IMR-90 (cell line): ENCODE data around the gene FAM20B. TPM values are rescaled to one million over a fixed set of nuclear protein-coding genes. Genes with fewer than 3 reads are reported as not detected.
"Not testable (repeated sequence)": the region's sequence is repeated elsewhere in the genome, so short reads cannot be mapped to it uniquely, and the experiment has no call there.

Experiments
- ATAC-seq: fragments of 200-7000 bp; cut with Tn5 transposase; 2 replicates; pipeline ENCODE4 v1.9.1; 2020; ENCODE audit warnings: low read depth, mild to moderate bottlenecking, moderate library complexity
- BruUV-seq: library from RNA; stranded (reverse); fragments of 400-500 nt; replicated peaks from 2 replicates; lab custom pipeline; 2021; lab: Mats Ljungman, UMichigan
- CTCF ChIA-PET: fragments of 300-600 bp; formaldehyde crosslinking; extraction: SDS; loops from one replicate; lab custom pipeline; 2021; ENCODE audit warnings: antibody characterized with exemption; lab: Yijun Ruan, JAX
- POLR2A ChIA-PET: fragments of 300-600 bp; sonication (Branson Sonifier 250); formaldehyde crosslinking; loops from one replicate; lab custom pipeline; 2022; ENCODE audit warnings: antibody characterized with exemption; ENCODE audit not compliant: unreplicated experiment; lab: Charles Lee
- DNase-seq: peaks from one replicate; pipeline ENCODE4 v3.0.0; 2013
- H2AFZ ChIP-seq: replicated peaks from 2 replicates; pipeline ENCODE3; 2013; ENCODE audit warnings: low read length, mild to moderate bottlenecking; ENCODE audit not compliant: poor library complexity
- H2AK5ac ChIP-seq: 2 replicates; pipeline ENCODE4 v1.6.1; 2013; ENCODE audit warnings: low read depth, low read length, inconsistent platforms
- H2AK9ac ChIP-seq: replicated peaks from 2 replicates; pipeline ENCODE3; 2013; ENCODE audit warnings: mild to moderate bottlenecking, low read depth, low read length, moderate library complexity; ENCODE audit not compliant: poor library complexity
- H2BK120ac ChIP-seq: 2 replicates; pipeline ENCODE4 v1.6.1; 2013; ENCODE audit warnings: low read depth, low read length, inconsistent platforms
- H2BK15ac ChIP-seq: 3 replicates; pipeline ENCODE4 v1.6.1; 2013; ENCODE audit warnings: low read depth, low read length, inconsistent platforms
- H2BK20ac ChIP-seq: 2 replicates; pipeline ENCODE4 v1.6.1; 2013; ENCODE audit warnings: low read depth, mild to moderate bottlenecking, inconsistent platforms, low read length, moderate library complexity
- H2BK5ac ChIP-seq: 2 replicates; pipeline ENCODE4 v1.6.1; 2013; ENCODE audit warnings: mild to moderate bottlenecking, low read depth, low read length, inconsistent platforms; ENCODE audit not compliant: poor library complexity, severe bottlenecking
- H3K14ac ChIP-seq: replicated peaks from 2 replicates; pipeline ENCODE4 v1.6.1; 2013; ENCODE audit warnings: low read depth, low read length, inconsistent platforms
- H3K18ac ChIP-seq: 2 replicates; pipeline ENCODE4 v1.6.1; 2013; ENCODE audit warnings: low read depth, low read length, control low read depth
- H3K23ac ChIP-seq: 2 replicates; pipeline ENCODE4 v1.6.1; 2013; ENCODE audit warnings: low read depth, low read length, inconsistent platforms
- H3K27ac ChIP-seq: 2 replicates; pipeline ENCODE4 v1.5.1; 2013; ENCODE audit warnings: mild to moderate bottlenecking, control low read depth, low read length; ENCODE audit not compliant: insufficient read depth
- H3K27me3 ChIP-seq: 2 replicates; pipeline ENCODE4 v1.6.1; 2013; ENCODE audit warnings: low read length; ENCODE audit not compliant: control insufficient read depth, insufficient read depth
- H3K36me3 ChIP-seq: 2 replicates; pipeline ENCODE4 v1.6.1; 2013; ENCODE audit warnings: low read length, mixed read lengths; ENCODE audit not compliant: control insufficient read depth, insufficient read depth
- H3K4ac ChIP-seq: 2 replicates; pipeline ENCODE4 v1.6.1; 2013; ENCODE audit warnings: low read depth, low read length, inconsistent platforms
- H3K4me1 ChIP-seq: 2 replicates; pipeline ENCODE4 v1.6.1; 2013; ENCODE audit warnings: low read length, mixed read lengths; ENCODE audit not compliant: control insufficient read depth, insufficient read depth
- H3K4me2 ChIP-seq: 2 replicates; pipeline ENCODE4 v1.6.1; 2013; ENCODE audit warnings: low read depth, mild to moderate bottlenecking, control low read depth, low read length, moderate library complexity
- H3K4me3 ChIP-seq: 2 replicates; pipeline ENCODE4 v1.5.1; 2013; ENCODE audit warnings: low read depth, mild to moderate bottlenecking, control low read depth, low read length, moderate library complexity; ENCODE audit not compliant: insufficient read depth
- H3K56ac ChIP-seq: 2 replicates; pipeline ENCODE4 v1.6.1; 2013; ENCODE audit warnings: low read length, inconsistent platforms; ENCODE audit not compliant: insufficient read depth; ENCODE audit errors: extremely low read depth
- H3K79me1 ChIP-seq, 2 experiments: 2 replicates each; pipeline ENCODE4 v1.6.1; 2013; ENCODE audit warnings: low read length in 2 of 2, inconsistent platforms in 1 of 2, low read depth in 1 of 2
- H3K9ac ChIP-seq: 2 replicates; pipeline ENCODE4 v1.6.1; 2013; ENCODE audit warnings: low read depth, low read length, control low read depth
- H3K9me1 ChIP-seq: 2 replicates; pipeline ENCODE4 v1.6.1; 2013; ENCODE audit warnings: low read length, inconsistent platforms; ENCODE audit not compliant: insufficient read depth
- H3K9me3 ChIP-seq: 2 replicates; pipeline ENCODE4 v1.6.1; 2013; ENCODE audit warnings: low read length; ENCODE audit not compliant: control insufficient read depth, insufficient read depth
- H4K20me1 ChIP-seq: 2 replicates; pipeline ENCODE4 v1.6.1; 2013; ENCODE audit warnings: low read length, inconsistent platforms; ENCODE audit not compliant: insufficient read depth
- H4K5ac ChIP-seq: 2 replicates; pipeline ENCODE4 v1.6.1; 2013; ENCODE audit warnings: mild to moderate bottlenecking, low read depth, low read length, control low read depth
- H4K8ac ChIP-seq, 2 experiments: 2 replicates each; pipeline ENCODE4 v1.6.1; 2013; ENCODE audit warnings: low read depth in 2 of 2, low read length in 2 of 2, control low read depth in 1 of 2, inconsistent platforms in 1 of 2
- H4K91ac ChIP-seq: 2 replicates; pipeline ENCODE4 v1.6.1; 2013; ENCODE audit warnings: low read depth, low read length, inconsistent platforms; ENCODE audit not compliant: insufficient read depth
- WGBS, 2 experiments: methylation state at CpG; one replicate each; pipeline versions ENCODE4 v1.1.5 to v1.1.7; 2013; ENCODE audit warnings: missing lambda C conversion rate in 2 of 2; ENCODE audit not compliant: insufficient read length in 1 of 2; ENCODE audit errors: extremely low coverage in 2 of 2; 5-methylcytosine and 5-hydroxymethylcytosine counted together
- dilution Hi-C: fragments of 300-500 bp; cut with HindIII; formaldehyde crosslinking; loops from one replicate; pipeline ENCODE4 v1.14.3; 2018; ENCODE audit warnings: low sequenced_read_pairs; ENCODE audit not compliant: unreplicated experiment
- in situ Hi-C: fragments of 300-500 bp; cut with MboI; formaldehyde crosslinking; loops from 3 replicates; pipeline ENCODE4 v1.14.3; 2019; ENCODE audit warnings: low sequenced_read_pairs, inconsistent platforms, mixed read lengths
- intact Hi-C: fragments of 100-400 bp; cut with micrococcal nuclease; formaldehyde crosslinking; loops from 2 replicates; pipeline ENCODE4 v1.10.0; 2022
- polyA plus RNA-seq, 3 experiments: library from polyadenylated mRNA; depleted of rRNA; stranded (reverse); fragments of >200 nt; gene quantifications; 2 replicates each; pipeline ENCODE4 v1.2.3, GENCODE V29; 2012; ENCODE audit warnings: low replicate concordance in 1 of 3
- total RNA-seq: library from RNA; depleted of rRNA; stranded (reverse); fragments of >200 nt; gene quantifications from 2 replicates; pipeline ENCODE4 v1.2.3, GENCODE V29; 2012

FAM20B gene
- total and polyA plus RNA-seq, 2 of the 4 experiments (the other 2 are of a cell fraction) = 17.1 to 38.4 TPM

DNA sequence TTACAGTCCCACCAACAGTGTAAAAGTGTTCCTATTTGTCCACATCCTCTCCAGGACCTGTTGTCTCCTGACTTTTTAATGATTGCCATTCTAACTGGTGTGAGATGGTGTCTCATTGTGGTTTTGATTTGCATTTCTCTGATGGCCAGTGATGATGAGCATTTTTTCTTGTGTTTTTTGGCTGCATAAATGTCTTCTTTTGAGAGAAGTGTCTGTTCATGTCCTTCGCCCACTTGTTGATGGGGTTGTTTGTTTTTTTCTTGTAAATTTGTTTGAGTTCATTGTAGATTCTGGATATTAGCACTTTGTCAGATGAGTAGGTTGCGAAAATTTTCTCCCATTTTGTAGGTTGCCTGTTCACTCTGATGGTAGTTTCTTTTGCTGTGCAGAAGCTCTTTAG is 37.5 kb upstream of the FAM20B start:
- H4K20me1 ChIP-seq, H4K5ac ChIP-seq, H3K27ac ChIP-seq, H3K4me3 ChIP-seq, H4K8ac ChIP-seq, H2BK120ac ChIP-seq, H2AK5ac ChIP-seq, H3K56ac ChIP-seq, H3K9me1 ChIP-seq, intact Hi-C loops, H3K4ac ChIP-seq, H3K23ac ChIP-seq, H3K4me2 ChIP-seq, DNase-seq, CTCF ChIA-PET, H2BK15ac ChIP-seq, H3K9ac ChIP-seq, H2AK9ac ChIP-seq, H2BK5ac ChIP-seq, BruUV-seq, H3K18ac ChIP-seq, ATAC-seq, H3K36me3 ChIP-seq, in situ Hi-C loops, H2BK20ac ChIP-seq, H3K4me1 ChIP-seq, H3K79me1 ChIP-seq, H3K14ac ChIP-seq, H4K91ac ChIP-seq, POLR2A ChIA-PET, H2AFZ ChIP-seq, H3K9me3 ChIP-seq, H3K27me3 ChIP-seq, dilution Hi-C loops: not testable (repeated sequence)
- no CpG with 5 or more reads among the region's 2 CpGs for WGBS, 2 experiments
